GM19193 (cell line): ENCODE measurements around the gene MBD4.
A peak's percentile ranks its signal among the peaks of the same experiment; 100 is the strongest.

Source experiments
- POLR2A ChIP-seq: IDR thresholded peaks from 4 replicates; pipeline ENCODE4 v1.6.1; 2011; ENCODE audit not compliant: insufficient read depth, insufficient read length; ENCODE audit errors: extremely low read depth

The MBD4 gene

GRCh38 chr3:129402210-129402609 lies 37.5 kb downstream of the MBD4 start:
- no peak for TF ChIP-seq POLR2A

GRCh38 chr3:129399895-129400357 lies 39.8 kb downstream of the MBD4 start:
- TF ChIP-seq POLR2A: no peak

- peak; percentile 35 for TF ChIP-seq POLR2A
These were observed 40.4 kb downstream of the MBD4 start for GRCh38 chr3:129399145-129399894.

GRCh38 chr3:129398803-129399144 lies 41.0 kb downstream of the MBD4 start:
- no peak for TF ChIP-seq POLR2A

GRCh38 chr3:129393271-129393670 lies 46.5 kb downstream of the MBD4 start:
- no peak for TF ChIP-seq POLR2A

GRCh38 chr3:129389572-129389937 lies 50.2 kb downstream of the MBD4 start:
- no peak for TF ChIP-seq POLR2A

- no peak for TF ChIP-seq POLR2A
These were observed 52.3 kb downstream of the MBD4 start for GRCh38 chr3:129387487-129387886.

GRCh38 chr3:129386984-129387383 lies 52.8 kb downstream of the MBD4 start:
- TF ChIP-seq POLR2A: no peak

GRCh38 chr3:129384594-129385323 lies 55.0 kb downstream of the MBD4 start:
- TF ChIP-seq POLR2A: no peak

- TF ChIP-seq POLR2A: no peak
These were observed 56.4 kb downstream of the MBD4 start for GRCh38 chr3:129383292-129383860.

GRCh38 chr3:129382366-129382765 lies 57.4 kb downstream of the MBD4 start:
- TF ChIP-seq POLR2A: no peak
